Cardiac fibroblast (primary cell): ENCODE measurements around the gene ASMT.

Experiments
- DNase-seq, 2 donors: peaks; one replicate each; pipeline versions ENCODE4 v3.0.0 to v3.0.0-alpha.2; 2010; ENCODE audit warnings: low read depth in 2 of 2
- H3K4me3 ChIP-seq, 2 donors: replicated peaks in 1 of 2; 1 replicate in 1 of 2; 2 replicates in 1 of 2; pipeline ENCODE4 v1.5.1; 2011; ENCODE audit warnings: low read depth in 2 of 2, low read length in 2 of 2, mild to moderate bottlenecking in 2 of 2, moderate library complexity in 1 of 2
- CTCF ChIP-seq: IDR thresholded peaks from one replicate; pipeline ENCODE4 v1.5.1; 2011; ENCODE audit warnings: low read depth, mild to moderate bottlenecking, low read length, inconsistent platforms

ASMT gene

GRCh38 chrX:1592470-1593142, 22.3 kb upstream of the ASMT start:
- no peak for TF ChIP-seq CTCF
- DNase-seq = peak; percentile 36 to 46
- H3K4me3 ChIP-seq = peak overlapping the region; percentile 92 to 96

- DNase-seq = no peak
- TF ChIP-seq CTCF = no peak
- peak overlapping the region; percentile 92 to 96 for H3K4me3 ChIP-seq
Observed at GRCh38 chrX:1593286-1594271, 21.3 kb upstream of the ASMT start.

- no peak for DNase-seq
- TF ChIP-seq CTCF = no peak
- H3K4me3 ChIP-seq = no peak overlapping the region
Observed at GRCh38 chrX:1595711-1596060, 19.2 kb upstream of the ASMT start.

- no peak for TF ChIP-seq CTCF
- H3K4me3 ChIP-seq = no peak overlapping the region
- no peak for DNase-seq
Observed at GRCh38 chrX:1596676-1597344, 18.0 kb upstream of the ASMT start.

- no peak overlapping the region for H3K4me3 ChIP-seq
- no peak for DNase-seq
- no peak for TF ChIP-seq CTCF
Observed at GRCh38 chrX:1597345-1598020, 17.4 kb upstream of the ASMT start.
